Smooth muscle cell (in vitro differentiated cells): Measurements from ENCODE around the gene ABLIM3. TPM values are rescaled to one million over a fixed set of nuclear protein-coding genes. Genes with fewer than 3 reads are reported as not detected.
A peak's percentile ranks its signal among the peaks of the same experiment; 100 is the strongest.

ENCODE experiments used
- DNase-seq: peaks from one replicate; lab custom pipeline; 2025; ENCODE audit not compliant: unreplicated experiment; lab: John Stamatoyannopoulos, UW
- H2AFZ ChIP-seq: fragments of 200-600 bp; sonication (generic); 2 replicates; pipeline ENCODE4 v1.6.0; 2016; ENCODE audit warnings: antibody characterized with exemption, low read depth, mild to moderate bottlenecking
- H3F3A ChIP-seq: fragments of 200-600 bp; sonication (generic); 2 replicates; pipeline ENCODE4 v1.6.0; 2017; ENCODE audit warnings: antibody characterized with exemption, low read depth
- H3K27ac ChIP-seq: fragments of 200-600 bp; sonication (generic); 2 replicates; pipeline ENCODE4 v1.5.1; 2016; ENCODE audit warnings: low read depth, mild to moderate bottlenecking
- H3K27me3 ChIP-seq: fragments of 200-600 bp; sonication (generic); 2 replicates; pipeline ENCODE4 v1.6.1; 2016; ENCODE audit warnings: low read depth, mild to moderate bottlenecking
- H3K36me3 ChIP-seq: fragments of 200-600 bp; sonication (generic); 2 replicates; pipeline ENCODE4 v1.5.1; 2016; ENCODE audit warnings: low read depth
- H3K4me1 ChIP-seq: fragments of 200-600 bp; sonication (generic); 2 replicates; pipeline ENCODE4 v1.5.1; 2016; ENCODE audit warnings: low read depth
- H3K4me2 ChIP-seq: fragments of 200-600 bp; sonication (generic); 2 replicates; pipeline ENCODE4 v1.6.0; 2016; ENCODE audit warnings: mild to moderate bottlenecking
- H3K4me3 ChIP-seq: fragments of 200-600 bp; sonication (generic); 2 replicates; pipeline ENCODE4 v1.5.1; 2016; ENCODE audit warnings: mild to moderate bottlenecking
- H3K79me2 ChIP-seq: fragments of 200-600 bp; sonication (generic); 2 replicates; pipeline ENCODE4 v1.6.0; 2016; ENCODE audit warnings: low read depth, mild to moderate bottlenecking
- H3K9ac ChIP-seq: fragments of 200-600 bp; sonication (generic); 2 replicates; pipeline ENCODE4 v1.6.0; 2016; ENCODE audit warnings: low read depth
- H3K9me3 ChIP-seq: fragments of 200-600 bp; sonication (generic); replicated peaks from 2 replicates; pipeline ENCODE4 v1.5.1; 2016; ENCODE audit warnings: low read depth
- H4K20me1 ChIP-seq: fragments of 200-600 bp; sonication (generic); 2 replicates; pipeline ENCODE4 v1.6.0; 2016; ENCODE audit warnings: low read depth
- WGBS: methylation state at CpG from one replicate; pipeline ENCODE4 v1.1.7; 2016; ENCODE audit warnings: low lambda C conversion rate; 5-methylcytosine and 5-hydroxymethylcytosine counted together
- polyA plus RNA-seq: library from polyadenylated mRNA; unstranded; fragments of >200 nt; fragmentation: Nextera tagmentation; extraction: Ambion mirVana; gene quantifications from 2 replicates; pipeline ENCODE4 v1.2.1, GENCODE V29; 2016
- total RNA-seq: library from RNA; depleted of rRNA; stranded (reverse); fragments of >200 nt; gene quantifications from 2 replicates; pipeline ENCODE4 v1.2.3, GENCODE V29; 2014
- TF ChIP-seq, protein P1 (sequence below): fragments of 200-600 bp; sonication (generic); IDR thresholded peaks from 2 replicates; pipeline ENCODE4 v1.5.1; 2017; ENCODE audit warnings: borderline replicate concordance, mild to moderate bottlenecking, antibody characterized with exemption; ENCODE audit not compliant: insufficient read depth, poor library complexity, severe bottlenecking

The ABLIM3 gene
- total and polyA plus RNA-seq, 2 experiments from 2014 or later = 2.6 to 6.8 TPM

DNA sequence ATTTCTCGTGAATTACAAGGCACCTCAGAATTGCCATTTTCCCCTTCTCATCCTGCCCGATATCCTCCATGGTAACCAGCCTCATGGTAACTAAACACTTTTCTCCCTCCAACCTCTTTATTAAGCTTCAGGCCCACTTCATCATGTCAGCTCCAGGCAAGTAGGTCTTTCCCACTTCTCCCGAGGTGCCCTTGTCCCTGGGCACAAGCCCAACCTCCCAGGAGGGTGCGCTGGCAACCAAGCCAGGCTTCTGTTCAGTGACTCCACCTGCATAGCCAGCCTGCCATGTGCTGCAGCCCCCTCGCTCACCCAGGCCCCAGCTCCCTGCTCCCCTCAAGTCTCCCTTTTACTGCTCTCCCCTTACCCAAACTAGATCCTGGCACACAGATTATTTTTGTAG lies 83.0 kb downstream of the ABLIM3 start:
- H3K27me3 ChIP-seq = no peaks in the 10 kb centered on the region
- TF ChIP-seq, protein P1, sequence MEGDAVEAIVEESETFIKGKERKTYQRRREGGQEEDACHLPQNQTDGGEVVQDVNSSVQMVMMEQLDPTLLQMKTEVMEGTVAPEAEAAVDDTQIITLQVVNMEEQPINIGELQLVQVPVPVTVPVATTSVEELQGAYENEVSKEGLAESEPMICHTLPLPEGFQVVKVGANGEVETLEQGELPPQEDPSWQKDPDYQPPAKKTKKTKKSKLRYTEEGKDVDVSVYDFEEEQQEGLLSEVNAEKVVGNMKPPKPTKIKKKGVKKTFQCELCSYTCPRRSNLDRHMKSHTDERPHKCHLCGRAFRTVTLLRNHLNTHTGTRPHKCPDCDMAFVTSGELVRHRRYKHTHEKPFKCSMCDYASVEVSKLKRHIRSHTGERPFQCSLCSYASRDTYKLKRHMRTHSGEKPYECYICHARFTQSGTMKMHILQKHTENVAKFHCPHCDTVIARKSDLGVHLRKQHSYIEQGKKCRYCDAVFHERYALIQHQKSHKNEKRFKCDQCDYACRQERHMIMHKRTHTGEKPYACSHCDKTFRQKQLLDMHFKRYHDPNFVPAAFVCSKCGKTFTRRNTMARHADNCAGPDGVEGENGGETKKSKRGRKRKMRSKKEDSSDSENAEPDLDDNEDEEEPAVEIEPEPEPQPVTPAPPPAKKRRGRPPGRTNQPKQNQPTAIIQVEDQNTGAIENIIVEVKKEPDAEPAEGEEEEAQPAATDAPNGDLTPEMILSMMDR = no peak
- H3K36me3 ChIP-seq = no peaks in the 10 kb centered on the region
- no peak overlapping the region for H2AFZ ChIP-seq
- H3K9me3 ChIP-seq = no peaks in the 10 kb centered on the region
- no peak overlapping the region for H3K4me2 ChIP-seq
- H3K9ac ChIP-seq = no peak overlapping the region
- no peaks in the 10 kb centered on the region for H3K4me1 ChIP-seq
- 91% methylated on average over 5 of the region's 5 CpGs for WGBS
- H4K20me1 ChIP-seq = no peaks in the 10 kb centered on the region
- no peaks in the 10 kb centered on the region for H3K79me2 ChIP-seq
- no peak overlapping the region for H3K4me3 ChIP-seq
- H3F3A ChIP-seq = no peaks in the 10 kb centered on the region
- DNase-seq = no peak
- H3K27ac ChIP-seq = no peak overlapping the region

DNA sequence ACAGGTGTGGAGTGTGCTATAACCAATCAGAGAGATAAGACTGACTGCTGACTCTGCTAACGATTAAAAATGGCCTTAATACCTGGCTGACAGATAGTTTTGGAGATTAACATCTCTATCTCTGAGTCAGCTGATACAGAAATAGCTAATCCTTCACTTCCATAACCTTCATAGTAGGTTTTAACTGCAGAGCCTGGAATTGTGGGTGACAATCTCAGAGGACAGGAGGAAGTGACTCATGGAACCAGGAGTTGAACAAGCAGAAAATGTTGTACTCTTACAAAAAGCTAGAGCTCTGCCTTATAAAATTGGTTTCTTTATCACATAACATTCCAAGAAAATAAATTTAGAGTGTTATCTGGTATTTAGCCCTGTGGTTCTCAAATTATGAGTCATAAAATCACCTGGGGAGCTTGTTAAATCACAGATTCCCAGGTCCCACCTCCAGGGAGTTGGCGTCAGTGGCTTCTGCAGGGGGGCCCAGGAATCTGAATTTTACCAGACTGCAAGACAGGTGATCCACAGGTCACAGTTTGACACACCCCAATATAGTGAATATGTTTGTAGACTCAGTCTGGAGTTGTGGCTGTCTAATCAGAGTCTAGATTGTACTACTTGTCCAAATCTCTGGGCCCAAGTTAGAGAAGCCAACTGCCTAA lies 86.0 kb downstream of the ABLIM3 start:
- TF ChIP-seq, protein P1 = no peak
- Histone ChIP-seq H3K27ac (no peak overlapping the region), H3F3A (no peaks in the 10 kb centered on the region), H3K27me3 (peaks cover 15% of the 10 kb centered on the region), H4K20me1 (no peaks in the 10 kb centered on the region), H3K9ac (no peak overlapping the region), H3K4me2 (peak overlapping the region; percentile 2), H3K36me3 (no peaks in the 10 kb centered on the region), H3K4me3 (no peak overlapping the region), H2AFZ (no peak overlapping the region), H3K79me2 (no peaks in the 10 kb centered on the region), H3K4me1 (no peaks in the 10 kb centered on the region), H3K9me3 (no peaks in the 10 kb centered on the region)
- 42% methylated on average over 2 of the region's 2 CpGs for WGBS
- DNase-seq = no peak

DNA sequence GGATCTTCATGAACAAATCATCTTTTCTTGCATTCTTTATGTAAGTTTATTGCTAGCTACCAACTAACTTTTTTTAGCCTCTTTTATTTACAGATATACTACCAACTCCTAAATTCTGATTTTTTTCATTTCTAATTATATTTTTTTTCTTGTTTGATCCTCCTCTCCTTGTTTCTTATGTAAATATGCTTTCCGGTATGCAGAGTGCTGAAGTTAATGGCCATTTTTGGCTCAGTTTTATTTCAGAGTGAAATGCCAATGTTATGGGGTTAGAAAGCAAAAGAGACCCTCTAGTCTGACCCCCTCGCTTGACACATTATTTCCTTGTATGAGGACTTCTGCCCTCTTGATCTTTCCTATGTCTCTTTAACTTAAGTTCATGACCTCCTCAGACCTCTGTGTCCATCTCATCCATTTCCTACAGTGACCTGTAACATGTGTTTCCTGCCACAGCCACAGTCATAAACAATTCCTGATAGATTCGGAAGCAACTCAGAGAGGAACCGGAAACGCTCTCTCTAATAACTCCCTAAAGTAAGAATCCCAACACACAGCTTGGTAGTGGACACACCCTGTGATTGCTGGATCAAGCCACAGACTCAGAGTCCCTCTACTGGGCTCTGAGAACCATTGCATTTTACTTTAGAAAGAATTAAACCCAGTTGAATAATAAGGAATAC lies 87.5 kb downstream of the ABLIM3 start:
- Histone ChIP-seq H3K4me2 (peak overlapping the region; percentile 27), H3K9me3 (no peaks in the 10 kb centered on the region), H3K27me3 (peaks cover 28% of the 10 kb centered on the region), H3K36me3 (no peaks in the 10 kb centered on the region), H3K79me2 (no peaks in the 10 kb centered on the region), H3K27ac (no peak overlapping the region), H4K20me1 (no peaks in the 10 kb centered on the region), H3K4me3 (no peak overlapping the region), H3K4me1 (no peaks in the 10 kb centered on the region), H3K9ac (no peak overlapping the region), H3F3A (no peaks in the 10 kb centered on the region), H2AFZ (no peak overlapping the region)
- TF ChIP-seq, protein P1 = peak; percentile 62
- DNase-seq = no peak
- 58% methylated on average over 5 of the region's 5 CpGs for WGBS
